Measurements from ENCODE around the gene PARD3.

DNA sequence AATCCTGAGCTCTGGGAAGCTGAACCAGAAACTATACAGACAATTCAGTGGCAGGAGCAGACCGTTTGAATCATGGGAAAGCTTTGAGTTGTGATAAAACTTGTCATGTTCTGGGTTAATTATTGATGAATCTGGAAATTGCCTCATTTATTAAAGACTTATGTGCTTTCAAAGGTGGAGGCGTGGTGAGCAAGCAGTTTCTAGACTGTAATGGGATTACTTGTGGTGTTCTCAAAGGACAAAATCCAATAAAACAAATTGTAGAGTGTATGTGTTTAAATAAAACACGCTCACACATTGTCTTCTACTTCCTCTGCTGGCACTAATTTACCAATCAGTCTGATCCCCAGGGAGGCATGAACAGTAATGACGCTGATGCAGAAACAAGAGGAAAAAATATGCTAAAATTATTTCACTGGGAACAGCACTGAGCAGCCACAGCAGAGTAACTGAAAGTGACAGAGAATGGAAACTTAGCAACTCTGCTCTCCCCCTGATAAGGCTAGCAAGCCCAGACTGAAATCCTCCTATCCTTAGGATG lies 25.1 kb downstream of the PARD3 start:
- TF ChIP-seq, protein P1, sequence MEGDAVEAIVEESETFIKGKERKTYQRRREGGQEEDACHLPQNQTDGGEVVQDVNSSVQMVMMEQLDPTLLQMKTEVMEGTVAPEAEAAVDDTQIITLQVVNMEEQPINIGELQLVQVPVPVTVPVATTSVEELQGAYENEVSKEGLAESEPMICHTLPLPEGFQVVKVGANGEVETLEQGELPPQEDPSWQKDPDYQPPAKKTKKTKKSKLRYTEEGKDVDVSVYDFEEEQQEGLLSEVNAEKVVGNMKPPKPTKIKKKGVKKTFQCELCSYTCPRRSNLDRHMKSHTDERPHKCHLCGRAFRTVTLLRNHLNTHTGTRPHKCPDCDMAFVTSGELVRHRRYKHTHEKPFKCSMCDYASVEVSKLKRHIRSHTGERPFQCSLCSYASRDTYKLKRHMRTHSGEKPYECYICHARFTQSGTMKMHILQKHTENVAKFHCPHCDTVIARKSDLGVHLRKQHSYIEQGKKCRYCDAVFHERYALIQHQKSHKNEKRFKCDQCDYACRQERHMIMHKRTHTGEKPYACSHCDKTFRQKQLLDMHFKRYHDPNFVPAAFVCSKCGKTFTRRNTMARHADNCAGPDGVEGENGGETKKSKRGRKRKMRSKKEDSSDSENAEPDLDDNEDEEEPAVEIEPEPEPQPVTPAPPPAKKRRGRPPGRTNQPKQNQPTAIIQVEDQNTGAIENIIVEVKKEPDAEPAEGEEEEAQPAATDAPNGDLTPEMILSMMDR (conservative IDR thresholded peaks at IDR 0.05; ENCODE audit: low read length) = no peak
- TF ChIP-seq EZH2phosphoT487 (IDR thresholded peaks at IDR 0.05; ENCODE audit: borderline replicate concordance) = no peak

Data from Loucy (cell line).